ENCODE results near the gene ARRB2. TPM values are rescaled to one million over a fixed set of nuclear protein-coding genes. Genes with fewer than 3 reads are reported as not detected.

ARRB2 gene
- total and polyA plus RNA-seq, 2 experiments from 2014 or later = 37.3 to 45.0 TPM

DNA sequence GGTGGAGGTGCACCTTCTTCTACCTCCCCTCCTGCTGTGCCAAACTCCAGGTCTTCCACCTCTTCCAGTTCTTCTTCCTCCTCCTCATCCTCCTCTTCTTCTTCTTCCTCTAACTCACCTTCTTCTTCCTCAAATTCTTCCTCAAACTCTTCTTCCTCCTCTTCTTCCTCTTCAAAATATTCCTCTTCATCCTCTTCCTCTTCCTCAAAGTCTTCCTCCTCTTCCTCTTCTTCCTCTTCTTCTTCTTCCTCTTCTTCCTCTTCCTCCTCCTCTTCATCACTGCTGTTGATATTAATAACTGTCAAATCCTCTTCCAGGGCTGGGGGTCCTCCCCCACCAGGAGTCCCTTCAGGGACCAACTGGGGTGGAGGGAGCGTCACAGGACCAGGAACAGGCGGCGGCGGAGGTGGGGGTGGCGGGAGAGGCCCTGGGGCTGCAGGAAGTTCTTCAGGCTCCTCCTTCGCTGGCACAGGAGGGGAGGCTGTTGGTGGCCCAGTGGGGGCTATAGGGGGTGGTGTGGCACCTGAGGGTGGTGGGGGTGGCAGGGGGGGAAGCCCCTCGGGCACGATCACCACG, 38.3 kb upstream of the ARRB2 start:
- peaks cover 22% of the 10 kb centered on the region for H3K36me3 ChIP-seq (ENCODE audit: insufficient read depth)
- no peak overlapping the region for H3K4me3 ChIP-seq
- peaks cover 10% of the 10 kb centered on the region for H3K4me1 Mint-ChIP-seq
- no peak for DNase-seq (ENCODE audit: low spot score)
- H2AFZ ChIP-seq = no peak overlapping the region
- no peak overlapping the region; the same call in 2 of the 3 replicates for H3K4me3 Mint-ChIP-seq
- H3K27me3 ChIP-seq (ENCODE audit: insufficient read depth) = no peaks in the 10 kb centered on the region
- H3K79me2 ChIP-seq (replicated peaks; ENCODE audit: insufficient read depth) = no peaks in the 10 kb centered on the region
- no peak overlapping the region for H3K27ac Mint-ChIP-seq
- H3K4me2 ChIP-seq = no peak overlapping the region
- peaks cover 7% of the 10 kb centered on the region for H3K4me1 ChIP-seq (ENCODE audit: insufficient read depth)
- H3K9me2 ChIP-seq (ENCODE audit: insufficient read depth) = no peaks in the 10 kb centered on the region
- no peak overlapping the region for H3K27ac ChIP-seq (ENCODE audit: low read depth)
- peaks cover 5% of the 10 kb centered on the region; the same call in 1 of the 2 replicates for H4K20me1 ChIP-seq (replicated peaks; ENCODE audit: insufficient read depth)
- H3K36me3 Mint-ChIP-seq (ENCODE audit: low read depth) = peaks cover 74% of the 10 kb centered on the region
- TF ChIP-seq EZH2phosphoT487 (IDR thresholded peaks at IDR 0.05; ENCODE audit: unreplicated experiment) (no peak), ZNF331 (CRISPR knock-in tag; IDR thresholded peaks at IDR 0.05; ENCODE audit: low read depth) (no peak), CREB1 (CRISPR knock-in tag; IDR thresholded peaks at IDR 0.05; ENCODE audit: low read depth) (no peak), POLR2AphosphoS5 (IDR thresholded peaks at IDR 0.05; ENCODE audit: low read depth) (no peak), JUNB (IDR thresholded peaks at IDR 0.05; ENCODE audit: unreplicated experiment) (no peak), STAT1 (IDR thresholded peaks at IDR 0.05; ENCODE audit: unreplicated experiment) (no peak)
- TF ChIP-seq, protein P1, sequence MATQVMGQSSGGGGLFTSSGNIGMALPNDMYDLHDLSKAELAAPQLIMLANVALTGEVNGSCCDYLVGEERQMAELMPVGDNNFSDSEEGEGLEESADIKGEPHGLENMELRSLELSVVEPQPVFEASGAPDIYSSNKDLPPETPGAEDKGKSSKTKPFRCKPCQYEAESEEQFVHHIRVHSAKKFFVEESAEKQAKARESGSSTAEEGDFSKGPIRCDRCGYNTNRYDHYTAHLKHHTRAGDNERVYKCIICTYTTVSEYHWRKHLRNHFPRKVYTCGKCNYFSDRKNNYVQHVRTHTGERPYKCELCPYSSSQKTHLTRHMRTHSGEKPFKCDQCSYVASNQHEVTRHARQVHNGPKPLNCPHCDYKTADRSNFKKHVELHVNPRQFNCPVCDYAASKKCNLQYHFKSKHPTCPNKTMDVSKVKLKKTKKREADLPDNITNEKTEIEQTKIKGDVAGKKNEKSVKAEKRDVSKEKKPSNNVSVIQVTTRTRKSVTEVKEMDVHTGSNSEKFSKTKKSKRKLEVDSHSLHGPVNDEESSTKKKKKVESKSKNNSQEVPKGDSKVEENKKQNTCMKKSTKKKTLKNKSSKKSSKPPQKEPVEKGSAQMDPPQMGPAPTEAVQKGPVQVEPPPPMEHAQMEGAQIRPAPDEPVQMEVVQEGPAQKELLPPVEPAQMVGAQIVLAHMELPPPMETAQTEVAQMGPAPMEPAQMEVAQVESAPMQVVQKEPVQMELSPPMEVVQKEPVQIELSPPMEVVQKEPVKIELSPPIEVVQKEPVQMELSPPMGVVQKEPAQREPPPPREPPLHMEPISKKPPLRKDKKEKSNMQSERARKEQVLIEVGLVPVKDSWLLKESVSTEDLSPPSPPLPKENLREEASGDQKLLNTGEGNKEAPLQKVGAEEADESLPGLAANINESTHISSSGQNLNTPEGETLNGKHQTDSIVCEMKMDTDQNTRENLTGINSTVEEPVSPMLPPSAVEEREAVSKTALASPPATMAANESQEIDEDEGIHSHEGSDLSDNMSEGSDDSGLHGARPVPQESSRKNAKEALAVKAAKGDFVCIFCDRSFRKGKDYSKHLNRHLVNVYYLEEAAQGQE (IDR thresholded peaks at IDR 0.05; ENCODE audit: unreplicated experiment) = no peak
- TF ChIP-seq, protein P2, sequence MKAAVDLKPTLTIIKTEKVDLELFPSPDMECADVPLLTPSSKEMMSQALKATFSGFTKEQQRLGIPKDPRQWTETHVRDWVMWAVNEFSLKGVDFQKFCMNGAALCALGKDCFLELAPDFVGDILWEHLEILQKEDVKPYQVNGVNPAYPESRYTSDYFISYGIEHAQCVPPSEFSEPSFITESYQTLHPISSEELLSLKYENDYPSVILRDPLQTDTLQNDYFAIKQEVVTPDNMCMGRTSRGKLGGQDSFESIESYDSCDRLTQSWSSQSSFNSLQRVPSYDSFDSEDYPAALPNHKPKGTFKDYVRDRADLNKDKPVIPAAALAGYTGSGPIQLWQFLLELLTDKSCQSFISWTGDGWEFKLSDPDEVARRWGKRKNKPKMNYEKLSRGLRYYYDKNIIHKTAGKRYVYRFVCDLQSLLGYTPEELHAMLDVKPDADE (IDR thresholded peaks at IDR 0.05) = no peak
- peaks cover 4% of the 10 kb centered on the region for H3K27me3 Mint-ChIP-seq (ENCODE audit: insufficient read depth, low read depth, poor library complexity)
- no peak for ATAC-seq
- no peaks in the 10 kb centered on the region; the same call in 2 of the 3 replicates for H3K9me3 Mint-ChIP-seq
- H3F3A ChIP-seq (replicated peaks; ENCODE audit: low read depth) = no peaks in the 10 kb centered on the region; the same call in none of the 2 replicates

DNA sequence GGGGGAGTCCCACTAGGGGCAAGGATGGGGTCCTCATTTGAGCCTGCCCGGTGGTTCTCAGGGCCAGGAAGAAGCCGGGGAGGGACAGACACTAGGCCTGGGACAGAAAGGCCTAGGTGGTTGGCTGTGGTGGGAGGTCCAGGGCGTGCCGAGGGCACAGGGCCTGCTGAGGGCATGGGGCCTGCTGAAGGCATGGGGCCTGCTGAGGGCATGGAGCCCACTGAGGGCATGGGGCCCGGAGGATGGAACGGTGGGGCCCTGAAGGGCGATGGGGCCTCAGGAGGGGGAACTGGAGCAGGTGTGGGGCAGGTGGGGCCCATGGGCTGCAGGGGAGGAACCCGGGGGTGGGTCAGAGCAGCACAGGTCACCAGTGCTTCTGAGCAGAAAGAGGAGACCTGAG, 37.7 kb upstream of the ARRB2 start:
- H2AFZ ChIP-seq = no peak overlapping the region
- H4K20me1 ChIP-seq (replicated peaks; ENCODE audit: insufficient read depth) = peaks cover 5% of the 10 kb centered on the region; the same call in 1 of the 2 replicates
- TF ChIP-seq EZH2phosphoT487 (IDR thresholded peaks at IDR 0.05; ENCODE audit: unreplicated experiment) = no peak
- peaks cover 80% of the 10 kb centered on the region for H3K36me3 Mint-ChIP-seq (ENCODE audit: low read depth)
- peaks cover 27% of the 10 kb centered on the region for H3K36me3 ChIP-seq (ENCODE audit: insufficient read depth)
- H3K4me1 Mint-ChIP-seq = peaks cover 4% of the 10 kb centered on the region
- DNase-seq (ENCODE audit: low spot score) (no peak), ATAC-seq (no peak)
- no peak overlapping the region for H3K27ac ChIP-seq (ENCODE audit: low read depth)
- no peaks in the 10 kb centered on the region for H3K79me2 ChIP-seq (replicated peaks; ENCODE audit: insufficient read depth)
- no peak overlapping the region for H3K27ac Mint-ChIP-seq
- no peaks in the 10 kb centered on the region for H3K27me3 ChIP-seq (ENCODE audit: insufficient read depth)
- H3K9me3 Mint-ChIP-seq = no peaks in the 10 kb centered on the region; the same call in 2 of the 3 replicates
- no peak overlapping the region for H3K4me3 ChIP-seq
- peaks cover under 1% of the 10 kb centered on the region for H3K4me1 ChIP-seq (ENCODE audit: insufficient read depth)
- H3K4me3 Mint-ChIP-seq = no peak overlapping the region
- no peaks in the 10 kb centered on the region for H3K9me2 ChIP-seq (ENCODE audit: insufficient read depth)
- peaks cover 4% of the 10 kb centered on the region for H3K27me3 Mint-ChIP-seq (ENCODE audit: insufficient read depth, low read depth, poor library complexity)
- H3K4me2 ChIP-seq = no peak overlapping the region
- no peaks in the 10 kb centered on the region; the same call in none of the 2 replicates for H3F3A ChIP-seq (replicated peaks; ENCODE audit: low read depth)
